T-helper 2 cell treated with Interferon-gamma antibody and Interleukin-4, amounts not matched to agents 5 μg/mL and 100 μg/mL, for 36 hours (primary cell): ENCODE data around the gene IFI30.
A peak's percentile ranks its signal among the peaks of the same experiment; 100 is the strongest.

Experiments used
- DNase-seq: peaks from one replicate; pipeline ENCODE4 v3.0.0; 2021; ENCODE audit warnings: low spot score
- H3K27ac Mint-ChIP-seq: one replicate; pipeline ENCODE4 v1.8.0; 2021; ENCODE audit warnings: mild to moderate bottlenecking, mixed read lengths
- H3K27me3 Mint-ChIP-seq: one replicate; pipeline ENCODE4 v1.8.0; 2021; ENCODE audit warnings: low read depth, mixed read lengths
- H3K36me3 Mint-ChIP-seq: one replicate; pipeline ENCODE4 v1.8.0; 2021; ENCODE audit warnings: low read depth, mixed read lengths
- H3K4me1 Mint-ChIP-seq: one replicate; pipeline ENCODE4 v1.8.0; 2021; ENCODE audit warnings: low read depth, mixed read lengths
- H3K4me3 Mint-ChIP-seq: one replicate; pipeline ENCODE4 v1.8.0; 2022; ENCODE audit warnings: mild to moderate bottlenecking, moderate library complexity, mixed read lengths
- H3K9me3 Mint-ChIP-seq: one replicate; pipeline ENCODE4 v1.8.0; 2021; ENCODE audit warnings: mixed read lengths

IFI30 gene

DNA sequence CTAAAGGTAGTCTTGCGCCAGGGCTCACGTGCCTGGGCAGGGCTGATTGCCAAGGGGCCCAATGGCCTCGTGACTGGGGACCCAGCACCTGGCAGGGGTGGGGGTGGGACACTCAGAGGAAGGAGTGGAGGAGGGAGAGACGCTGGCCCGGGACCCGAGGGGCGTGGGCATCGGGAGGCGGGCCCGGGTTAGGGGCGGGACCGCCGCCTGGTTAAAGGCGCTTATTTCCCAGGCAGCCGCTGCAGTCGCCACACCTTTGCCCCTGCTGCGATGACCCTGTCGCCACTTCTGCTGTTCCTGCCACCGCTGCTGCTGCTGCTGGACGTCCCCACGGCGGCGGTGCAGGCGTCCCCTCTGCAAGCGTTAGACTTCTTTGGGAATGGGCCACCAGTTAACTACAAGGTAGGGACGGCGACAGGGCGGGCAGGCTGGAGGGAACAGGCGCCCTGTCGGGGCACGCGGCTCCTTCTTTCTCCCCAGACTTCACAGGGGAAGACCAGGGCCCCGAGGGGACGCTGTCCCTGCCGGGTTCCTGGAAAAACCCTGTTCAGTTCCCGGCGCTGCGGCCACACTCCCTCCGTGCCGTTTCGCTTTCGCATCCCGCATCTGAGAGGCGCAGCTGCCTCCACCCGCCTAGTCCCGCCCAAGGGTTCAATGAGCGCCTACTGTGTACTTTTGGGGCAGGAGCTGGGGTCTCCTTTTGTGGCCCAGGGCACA lies at the start of gene IFI30:
IFI30 (plus strand) TSS at position 242 of the 717 bp plus-strand sequence; CDS start at position 271, 29 bp downstream.
- peak within 1 kb of the TSS; percentile 78 for H3K27ac Mint-ChIP-seq
- DNase-seq, result peak; percentile 66
- peaks cover 18% of the 10 kb centered on the region for H3K4me1 Mint-ChIP-seq
- H3K4me3 Mint-ChIP-seq, result peak within 1 kb of the TSS; percentile 89
- H3K9me3 Mint-ChIP-seq, result no peaks in the 10 kb centered on the region
- H3K36me3 Mint-ChIP-seq, result peaks cover 13% of the 10 kb centered on the region
- no peaks in the 10 kb centered on the region for H3K27me3 Mint-ChIP-seq

DNA sequence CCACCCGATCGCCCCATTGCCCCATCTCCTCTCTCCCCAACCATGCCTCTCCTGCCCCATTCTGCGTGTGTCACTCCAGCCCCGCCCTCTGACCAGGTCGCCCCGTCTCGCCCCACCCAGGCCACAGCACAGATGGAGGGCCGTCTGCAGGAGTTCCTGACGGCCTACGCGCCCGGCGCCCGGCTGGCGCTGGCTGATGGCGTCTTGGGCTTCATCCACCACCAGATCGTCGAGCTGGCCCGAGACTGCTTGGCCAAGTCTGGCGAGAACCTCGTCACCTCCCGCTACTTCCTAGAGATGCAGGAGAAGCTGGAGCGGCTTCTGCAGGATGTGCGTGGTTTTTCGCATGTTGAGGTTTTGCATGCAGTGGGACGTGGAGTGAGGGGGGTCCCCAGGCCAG lies 49.8 kb upstream of the IFI30 start:
- no peak overlapping the region for H3K4me3 Mint-ChIP-seq
- H3K9me3 Mint-ChIP-seq, result no peaks in the 10 kb centered on the region
- no peak overlapping the region for H3K27ac Mint-ChIP-seq
- no peak for DNase-seq
- H3K36me3 Mint-ChIP-seq, result peaks cover 34% of the 10 kb centered on the region
- H3K4me1 Mint-ChIP-seq, result peaks cover 29% of the 10 kb centered on the region
- H3K27me3 Mint-ChIP-seq, result no peaks in the 10 kb centered on the region

- no peaks in the 10 kb centered on the region for H3K27me3 Mint-ChIP-seq
- H3K9me3 Mint-ChIP-seq, result no peaks in the 10 kb centered on the region
- DNase-seq, result no peak
- H3K4me3 Mint-ChIP-seq, result no peak overlapping the region
- H3K27ac Mint-ChIP-seq, result peak overlapping the region; percentile 8
- peaks cover 42% of the 10 kb centered on the region for H3K36me3 Mint-ChIP-seq
- peaks cover 10% of the 10 kb centered on the region for H3K4me1 Mint-ChIP-seq
Measured at GRCh38 chr19:18126097-18126496, 47.5 kb upstream of the IFI30 start.

DNA sequence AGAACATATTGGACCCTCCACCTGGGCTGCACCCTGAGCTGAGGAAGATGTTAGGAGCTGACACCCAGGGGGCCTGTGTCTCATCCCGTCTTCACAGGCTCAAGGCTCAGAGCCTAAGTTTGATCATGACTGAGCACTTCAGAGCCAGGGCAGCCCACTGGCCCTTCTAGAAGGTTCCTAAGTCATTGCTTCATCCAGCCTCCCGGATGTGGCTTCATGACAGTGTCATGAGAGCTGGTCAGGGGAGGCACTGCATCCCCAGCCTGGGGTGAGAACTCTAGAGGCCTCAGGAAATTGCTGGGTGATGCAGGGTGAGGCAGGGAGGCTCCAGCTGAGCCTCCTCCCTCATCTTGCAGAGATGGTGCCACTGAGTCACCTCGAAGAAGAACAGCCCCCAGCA lies 45.6 kb upstream of the IFI30 start:
- peaks cover 45% of the 10 kb centered on the region for H3K36me3 Mint-ChIP-seq
- no peaks in the 10 kb centered on the region for H3K9me3 Mint-ChIP-seq
- no peak overlapping the region for H3K4me3 Mint-ChIP-seq
- no peak for DNase-seq
- peaks cover 6% of the 10 kb centered on the region for H3K4me1 Mint-ChIP-seq
- H3K27ac Mint-ChIP-seq, result no peak overlapping the region
- no peaks in the 10 kb centered on the region for H3K27me3 Mint-ChIP-seq

- DNase-seq, result no peak
- Mint-ChIP-seq H3K4me1 (peaks cover 6% of the 10 kb centered on the region), H3K27ac (peak overlapping the region; percentile 52), H3K4me3 (no peak overlapping the region), H3K36me3 (peaks cover 40% of the 10 kb centered on the region), H3K9me3 (no peaks in the 10 kb centered on the region), H3K27me3 (no peaks in the 10 kb centered on the region)
Measured at GRCh38 chr19:18128805-18129204, 44.8 kb upstream of the IFI30 start.

GRCh38 chr19:18130523-18131242 lies 42.9 kb upstream of the IFI30 start:
- Mint-ChIP-seq H3K9me3 (no peaks in the 10 kb centered on the region), H3K27me3 (no peaks in the 10 kb centered on the region), H3K36me3 (peaks cover 43% of the 10 kb centered on the region), H3K4me3 (no peak overlapping the region), H3K4me1 (peaks cover 6% of the 10 kb centered on the region), H3K27ac (no peak overlapping the region)
- no peak for DNase-seq

DNA sequence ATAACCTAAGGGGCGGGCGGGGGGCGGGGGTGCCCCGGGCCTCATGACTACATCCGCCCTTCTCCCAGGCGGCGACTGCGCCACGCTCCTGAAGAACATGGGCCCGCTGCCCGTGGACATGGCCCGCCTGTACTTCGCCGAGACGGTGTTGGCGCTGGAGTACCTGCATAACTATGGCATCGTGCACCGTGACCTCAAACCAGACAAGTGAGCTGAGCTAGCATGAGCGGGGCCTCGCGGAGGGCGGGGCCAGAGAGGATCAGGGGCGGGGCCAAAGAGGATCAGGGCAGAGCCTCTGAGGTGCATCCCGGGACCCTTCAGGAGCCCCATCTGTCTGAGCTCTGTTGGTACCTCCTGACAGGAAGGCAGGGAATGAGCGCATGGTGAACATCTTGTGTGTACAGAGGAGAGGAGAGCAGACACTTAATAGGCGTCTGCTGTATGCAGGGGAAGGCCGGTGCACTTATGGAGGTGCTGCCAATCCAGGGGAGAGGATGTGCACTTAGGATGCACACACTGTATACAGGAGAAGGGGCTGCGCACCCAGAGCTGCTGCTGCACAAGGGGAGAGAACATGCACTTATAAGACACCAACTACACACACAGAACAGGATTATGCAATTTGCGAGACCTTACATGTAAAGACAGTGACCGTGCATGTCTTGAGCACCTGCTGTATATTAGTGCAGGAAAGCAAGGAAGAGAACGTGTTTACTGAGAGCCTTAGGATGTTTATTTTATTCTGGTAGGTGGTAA lies 41.6 kb upstream of the IFI30 start:
- no peak for DNase-seq
- H3K4me1 Mint-ChIP-seq, result peaks cover 6% of the 10 kb centered on the region
- H3K36me3 Mint-ChIP-seq, result peaks cover 43% of the 10 kb centered on the region
- no peak overlapping the region for H3K4me3 Mint-ChIP-seq
- no peak overlapping the region for H3K27ac Mint-ChIP-seq
- H3K27me3 Mint-ChIP-seq, result no peaks in the 10 kb centered on the region
- no peaks in the 10 kb centered on the region for H3K9me3 Mint-ChIP-seq

DNA sequence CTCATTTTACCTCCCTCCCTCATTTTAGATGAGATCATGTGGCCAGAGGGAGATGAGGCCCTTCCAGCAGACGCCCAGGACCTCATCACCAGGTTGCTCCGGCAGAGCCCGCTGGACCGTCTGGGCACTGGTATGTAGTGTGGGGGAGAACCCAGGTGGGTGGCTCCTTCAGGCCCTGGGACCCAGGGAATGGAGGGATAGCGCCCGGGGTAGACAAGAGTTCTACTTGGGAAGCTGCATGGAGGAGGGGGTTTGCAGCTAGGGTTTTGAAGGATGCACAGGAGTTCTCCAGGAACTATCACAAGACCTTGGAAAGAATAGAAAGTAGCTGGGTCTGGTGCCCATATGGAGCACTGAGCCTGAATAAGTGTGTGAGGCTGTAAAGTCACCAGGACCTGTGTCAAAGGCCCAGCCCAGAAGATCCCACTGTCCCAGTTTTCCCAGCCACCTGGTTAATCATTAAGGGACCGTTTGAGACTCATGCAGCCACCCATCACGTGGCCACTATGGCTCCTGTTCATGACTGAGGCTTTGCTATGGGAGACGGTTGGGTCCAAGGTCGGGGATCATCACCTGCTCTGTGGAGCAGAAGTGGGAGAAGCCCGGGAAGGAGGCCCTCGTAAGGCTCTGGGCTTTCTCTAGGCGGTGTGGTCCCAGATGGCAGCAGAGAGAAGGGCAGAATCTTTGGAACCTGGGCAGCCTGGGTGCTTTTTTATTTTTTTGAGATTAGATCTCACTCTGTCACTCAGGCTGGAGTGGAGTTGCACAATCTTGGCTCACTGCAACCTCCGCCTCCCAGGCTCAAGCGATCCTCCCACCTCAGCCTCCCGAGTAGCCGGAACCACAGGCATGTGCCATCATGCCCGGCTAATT lies 37.7 kb upstream of the IFI30 start:
- Mint-ChIP-seq H3K4me3 (no peak overlapping the region), H3K27ac (no peak overlapping the region), H3K27me3 (no peaks in the 10 kb centered on the region), H3K4me1 (no peaks in the 10 kb centered on the region), H3K36me3 (peaks cover 37% of the 10 kb centered on the region), H3K9me3 (no peaks in the 10 kb centered on the region)
- no peak for DNase-seq

- Mint-ChIP-seq H3K9me3 (no peaks in the 10 kb centered on the region), H3K4me3 (no peak overlapping the region), H3K36me3 (peaks cover 36% of the 10 kb centered on the region), H3K27ac (no peak overlapping the region), H3K4me1 (no peaks in the 10 kb centered on the region), H3K27me3 (no peaks in the 10 kb centered on the region)
- DNase-seq, result no peak
Measured at GRCh38 chr19:18137242-18137641, 36.4 kb upstream of the IFI30 start.

DNA sequence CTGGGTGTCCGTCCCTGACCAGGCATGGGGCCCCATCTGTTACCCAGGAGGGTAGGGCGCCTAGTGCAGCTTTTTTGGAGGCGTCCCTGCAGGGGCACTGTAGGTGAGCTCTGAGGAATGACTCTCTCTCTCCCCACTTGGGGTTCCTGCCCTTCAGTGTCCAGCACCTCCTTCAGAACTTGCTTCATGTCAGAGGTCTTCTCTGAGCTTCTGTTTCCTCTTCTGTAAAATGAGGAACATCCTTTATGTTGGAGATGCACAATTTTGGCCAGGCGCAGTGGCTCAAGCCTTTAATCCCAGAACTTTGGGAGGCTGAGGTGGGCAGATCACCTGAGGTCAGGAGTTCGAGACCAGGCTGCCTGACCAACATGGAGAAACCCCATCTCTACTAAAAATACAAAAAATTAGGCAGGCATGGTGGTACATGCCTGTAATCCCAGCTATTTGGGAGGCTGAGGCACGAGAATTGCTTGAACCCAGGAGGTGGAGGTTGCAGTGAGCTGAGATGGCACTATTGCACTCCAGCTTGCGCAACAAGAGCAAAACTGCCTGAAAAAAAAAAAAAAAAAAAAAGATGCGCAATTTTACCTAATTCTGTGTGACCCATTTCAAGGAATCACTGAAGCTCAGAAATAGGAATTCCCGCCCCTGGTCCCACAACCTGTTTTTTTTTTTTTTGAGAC lies 35.8 kb upstream of the IFI30 start:
- Mint-ChIP-seq H3K4me1 (no peaks in the 10 kb centered on the region), H3K4me3 (no peak overlapping the region), H3K27ac (no peak overlapping the region), H3K27me3 (no peaks in the 10 kb centered on the region), H3K36me3 (peaks cover 33% of the 10 kb centered on the region), H3K9me3 (no peaks in the 10 kb centered on the region)
- no peak for DNase-seq

DNA sequence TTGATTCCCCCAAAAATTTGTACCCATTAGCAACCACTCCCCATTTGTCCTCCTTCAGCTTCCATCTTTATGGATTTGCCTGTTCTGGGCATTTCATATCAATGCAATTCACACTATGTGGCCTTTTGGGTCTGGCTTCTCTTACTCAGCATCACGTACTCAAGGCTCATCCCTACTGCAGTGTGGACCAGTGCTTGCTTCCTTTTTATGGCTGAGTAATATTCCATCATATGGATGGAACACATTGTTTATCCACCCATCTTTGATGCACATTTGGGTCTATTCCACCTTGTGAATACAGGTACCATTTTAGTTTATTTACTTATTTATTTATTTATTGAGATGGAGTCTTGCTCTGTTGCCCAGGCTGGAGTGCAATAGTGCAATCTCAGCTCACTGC lies 33.1 kb upstream of the IFI30 start:
- Mint-ChIP-seq H3K4me1 (no peaks in the 10 kb centered on the region), H3K4me3 (no peak overlapping the region), H3K27ac (no peak overlapping the region), H3K9me3 (no peaks in the 10 kb centered on the region), H3K36me3 (peaks cover 37% of the 10 kb centered on the region), H3K27me3 (no peaks in the 10 kb centered on the region)
- DNase-seq, result no peak

DNA sequence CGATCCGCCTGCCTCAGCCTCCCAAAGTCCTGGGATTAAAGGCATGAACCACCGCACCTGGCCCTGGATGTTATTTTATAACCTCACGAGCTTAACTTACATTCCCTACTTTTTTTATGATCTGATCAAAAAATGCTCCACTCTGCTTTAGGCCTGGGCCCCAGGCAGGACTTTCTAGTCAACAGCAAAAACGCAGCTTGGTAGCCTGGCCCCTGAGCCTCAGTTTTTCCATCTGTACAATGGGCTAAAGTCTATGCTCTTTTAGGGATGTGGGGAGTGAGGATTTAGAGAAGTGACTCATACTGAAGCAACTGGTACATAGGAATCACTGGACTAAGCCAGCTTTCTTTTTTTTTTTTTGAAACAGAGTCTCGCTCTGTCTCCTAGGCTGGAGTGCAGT lies 32.6 kb upstream of the IFI30 start:
- Mint-ChIP-seq H3K4me1 (no peaks in the 10 kb centered on the region), H3K9me3 (no peaks in the 10 kb centered on the region), H3K27ac (no peak overlapping the region), H3K36me3 (peaks cover 35% of the 10 kb centered on the region), H3K4me3 (no peak overlapping the region), H3K27me3 (no peaks in the 10 kb centered on the region)
- no peak for DNase-seq

GRCh38 chr19:18143902-18144301 lies 29.7 kb upstream of the IFI30 start:
- no peaks in the 10 kb centered on the region for H3K9me3 Mint-ChIP-seq
- H3K27me3 Mint-ChIP-seq, result no peaks in the 10 kb centered on the region
- no peaks in the 10 kb centered on the region for H3K4me1 Mint-ChIP-seq
- no peak overlapping the region for H3K4me3 Mint-ChIP-seq
- peaks cover 41% of the 10 kb centered on the region for H3K36me3 Mint-ChIP-seq
- H3K27ac Mint-ChIP-seq, result no peak overlapping the region
- DNase-seq, result no peak
